Subcutaneous adipose tissue (tissue), 4 donors: ENCODE results near the gene CNTNAP2. TPM values are rescaled to one million over a fixed set of nuclear protein-coding genes. Genes with fewer than 3 reads are reported as not detected.

Experiments
- total RNA-seq, 4 donors: library from RNA; depleted of rRNA; stranded (reverse); fragments of >200 nt; gene quantifications; one replicate each; pipeline ENCODE4 v1.1.0, GENCODE V29; 2016
- TF ChIP-seq, protein P1 (sequence below): fragments of 450-650 bp; IDR thresholded peaks from one replicate; pipeline ENCODE4 v1.5.1; 2016; ENCODE audit warnings: low read depth, mild to moderate bottlenecking, control low read depth, antibody characterized with exemption, moderate library complexity

Gene CNTNAP2
- total RNA-seq = not detected

DNA sequence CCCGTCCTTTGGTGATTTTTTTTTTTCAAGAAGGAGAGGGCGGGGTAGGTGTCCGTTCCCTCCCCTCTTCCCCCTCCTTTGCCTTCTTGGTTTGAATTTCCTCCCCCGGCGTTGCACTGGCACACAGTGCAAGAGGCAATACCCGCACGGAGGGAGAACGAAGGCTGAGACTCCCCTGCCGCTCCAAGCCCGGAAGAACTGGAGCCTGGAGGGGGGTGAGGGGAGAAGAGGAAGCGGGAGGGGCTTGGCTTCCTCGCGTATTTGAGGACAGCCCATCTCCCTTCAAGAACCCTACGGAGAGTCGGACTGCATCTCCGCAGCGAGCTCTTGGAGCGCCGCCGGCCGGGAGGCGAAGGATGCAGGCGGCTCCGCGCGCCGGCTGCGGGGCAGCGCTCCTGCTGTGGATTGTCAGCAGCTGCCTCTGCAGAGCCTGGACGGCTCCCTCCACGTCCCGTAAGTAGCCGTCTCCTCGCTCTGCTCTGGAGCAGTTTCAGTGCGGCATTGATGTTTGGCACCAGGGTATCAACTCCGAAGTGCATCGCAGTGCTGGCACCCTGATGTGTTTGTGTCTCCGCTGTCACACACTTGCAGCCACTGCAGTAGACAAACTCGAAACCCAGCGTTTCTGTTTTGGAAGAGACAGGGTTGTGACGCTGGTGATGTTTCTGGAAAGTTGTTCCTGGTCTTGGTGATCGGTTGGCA lies at the start of gene CNTNAP2:
Gene CNTNAP2, plus strand, starts transcription at position 281 of the 702 bp plus-strand sequence. Its CDS starts 76 bp downstream, at position 357.
- TF ChIP-seq, protein P1, sequence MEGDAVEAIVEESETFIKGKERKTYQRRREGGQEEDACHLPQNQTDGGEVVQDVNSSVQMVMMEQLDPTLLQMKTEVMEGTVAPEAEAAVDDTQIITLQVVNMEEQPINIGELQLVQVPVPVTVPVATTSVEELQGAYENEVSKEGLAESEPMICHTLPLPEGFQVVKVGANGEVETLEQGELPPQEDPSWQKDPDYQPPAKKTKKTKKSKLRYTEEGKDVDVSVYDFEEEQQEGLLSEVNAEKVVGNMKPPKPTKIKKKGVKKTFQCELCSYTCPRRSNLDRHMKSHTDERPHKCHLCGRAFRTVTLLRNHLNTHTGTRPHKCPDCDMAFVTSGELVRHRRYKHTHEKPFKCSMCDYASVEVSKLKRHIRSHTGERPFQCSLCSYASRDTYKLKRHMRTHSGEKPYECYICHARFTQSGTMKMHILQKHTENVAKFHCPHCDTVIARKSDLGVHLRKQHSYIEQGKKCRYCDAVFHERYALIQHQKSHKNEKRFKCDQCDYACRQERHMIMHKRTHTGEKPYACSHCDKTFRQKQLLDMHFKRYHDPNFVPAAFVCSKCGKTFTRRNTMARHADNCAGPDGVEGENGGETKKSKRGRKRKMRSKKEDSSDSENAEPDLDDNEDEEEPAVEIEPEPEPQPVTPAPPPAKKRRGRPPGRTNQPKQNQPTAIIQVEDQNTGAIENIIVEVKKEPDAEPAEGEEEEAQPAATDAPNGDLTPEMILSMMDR = no peak

DNA sequence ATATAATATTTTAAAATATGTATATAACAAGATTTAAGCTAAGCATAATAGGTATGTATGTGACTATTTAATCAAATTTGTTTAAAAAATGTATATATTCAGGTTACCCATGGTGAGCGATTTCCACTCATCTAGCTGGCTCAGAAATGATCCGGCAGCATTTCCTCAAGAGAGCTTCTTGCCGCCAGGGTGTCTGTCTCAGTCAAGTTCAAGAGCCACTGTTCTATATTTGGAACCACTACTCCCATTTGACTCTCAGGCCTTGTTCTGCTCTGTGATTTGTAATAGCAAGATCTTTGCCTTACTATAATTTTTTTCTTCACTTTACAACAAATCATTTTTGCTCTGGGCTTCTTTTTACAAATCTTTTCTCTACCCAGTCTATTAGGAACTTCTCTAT lies 48.7 kb upstream of the CNTNAP2 start:
- TF ChIP-seq, protein P1 = no peak

DNA sequence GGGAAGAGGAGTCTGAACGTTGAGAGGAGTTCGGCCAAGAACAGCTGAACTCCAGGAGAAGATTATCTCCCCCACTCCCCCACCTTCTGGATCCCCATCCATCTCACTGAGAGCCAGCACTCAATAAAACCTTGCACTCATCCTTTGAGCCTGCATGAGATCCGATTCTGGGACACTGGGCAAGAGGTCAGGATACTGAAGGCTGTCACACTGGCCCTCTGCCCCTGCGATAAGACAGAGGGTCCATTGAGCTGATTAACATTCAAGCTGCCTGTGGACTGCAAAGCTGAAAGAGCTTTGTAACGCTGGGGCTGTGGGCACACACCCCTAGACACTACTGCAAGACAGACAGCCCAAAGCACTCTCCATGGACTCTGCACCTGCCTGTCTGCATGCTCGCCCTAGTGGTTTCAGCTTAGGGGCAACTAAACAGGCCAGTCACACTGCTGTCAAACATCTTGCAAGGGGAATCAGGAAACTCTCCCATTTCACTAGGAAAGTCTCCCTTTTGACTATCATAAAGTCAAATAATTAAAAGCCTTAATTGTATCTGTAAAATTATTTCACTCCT lies 42.3 kb upstream of the CNTNAP2 start:
- TF ChIP-seq, protein P1 = no peak

DNA sequence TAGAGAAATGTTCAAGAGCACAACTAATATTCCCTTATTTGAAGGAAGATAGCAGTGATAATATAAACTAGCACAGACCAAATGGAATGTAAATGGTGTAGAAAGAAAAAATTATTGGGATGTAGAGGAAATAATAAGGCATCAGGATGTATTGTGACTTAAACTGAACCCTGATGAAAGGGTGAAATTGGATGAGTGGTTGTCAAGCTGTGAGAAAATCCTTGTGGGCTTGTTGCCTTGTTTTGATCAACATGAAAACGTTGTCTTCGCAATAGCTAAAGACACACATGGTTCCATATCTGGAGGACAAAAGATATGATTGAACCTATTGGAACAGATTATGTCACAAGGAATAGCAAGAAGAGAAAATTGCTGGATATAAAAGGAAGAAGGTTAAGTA lies 40.3 kb upstream of the CNTNAP2 start:
- TF ChIP-seq, protein P1 = no peak

DNA sequence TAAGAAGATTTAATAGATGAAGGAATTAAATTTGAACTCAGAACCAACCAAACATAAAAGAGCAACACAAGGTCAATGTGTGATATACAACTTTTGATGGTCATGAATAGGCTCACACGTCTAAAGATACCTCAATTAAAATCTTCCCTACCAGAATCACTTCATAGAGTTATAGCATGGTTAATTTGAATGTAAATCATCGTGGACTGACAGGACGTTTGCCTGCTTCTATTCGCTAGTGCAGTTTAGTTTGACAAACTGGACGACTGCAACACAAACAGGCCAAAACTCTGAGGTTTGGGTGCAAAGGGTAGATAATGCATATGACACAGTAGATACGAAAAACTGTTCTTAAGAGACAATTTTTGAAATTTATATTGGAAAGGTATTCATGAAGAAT lies 32.5 kb upstream of the CNTNAP2 start:
- TF ChIP-seq, protein P1 = no peak

DNA sequence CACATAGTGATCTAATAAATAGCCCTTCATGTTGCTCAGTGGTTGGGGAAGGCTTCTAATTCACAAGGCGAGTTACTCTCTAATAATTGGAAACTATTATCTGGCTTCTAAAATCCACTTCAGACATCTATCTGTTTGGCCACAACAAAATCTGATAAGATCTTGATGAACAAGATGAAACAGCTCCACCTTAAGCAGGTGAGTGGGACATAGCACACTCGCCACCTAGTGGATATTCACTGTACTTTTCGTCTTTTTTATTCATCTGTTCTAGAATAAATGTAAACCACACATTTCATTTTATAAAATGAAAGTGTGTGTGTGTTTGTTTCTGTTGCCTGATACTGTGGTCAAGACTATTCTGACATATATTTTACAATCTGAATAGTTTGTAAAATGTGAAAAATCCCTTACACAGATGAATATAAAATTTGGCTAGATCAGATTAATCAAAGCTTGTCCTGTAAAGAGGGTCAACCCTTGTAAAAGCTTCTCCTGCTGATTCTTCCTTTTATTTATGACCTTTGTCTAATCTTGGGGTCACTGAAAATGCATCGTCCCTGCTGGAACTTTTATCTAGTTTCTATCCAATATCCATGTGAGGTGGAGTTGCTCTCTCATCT lies 26.5 kb upstream of the CNTNAP2 start:
- TF ChIP-seq, protein P1 = no peak

DNA sequence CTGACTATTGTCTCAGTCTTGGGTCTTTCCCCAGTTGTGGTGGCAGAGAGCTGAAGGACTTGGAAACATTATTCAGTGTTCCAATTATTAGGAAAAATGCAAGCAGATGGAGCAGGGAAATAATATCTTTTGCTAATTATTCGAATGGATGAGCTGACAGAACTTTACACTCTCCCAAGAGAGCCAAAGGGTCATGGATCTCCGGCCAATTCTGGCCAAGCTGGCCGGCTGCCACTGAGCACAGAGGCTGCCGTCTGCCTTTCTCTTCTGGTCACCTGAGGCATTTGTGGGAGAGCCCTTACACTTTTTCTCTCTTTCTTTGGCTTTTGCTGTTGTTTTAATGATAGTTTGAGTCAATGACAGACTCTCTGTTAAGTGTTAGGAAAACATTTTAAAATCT lies 22.2 kb upstream of the CNTNAP2 start:
- TF ChIP-seq, protein P1 = no peak
